Nephron progenitor cell (in vitro differentiated cells): ENCODE data around the gene PHACTR1.
A peak's percentile ranks its signal among the peaks of the same experiment; 100 is the strongest.

ENCODE experiments used
- DNase-seq: peaks from one replicate; pipeline ENCODE4 v3.0.0; 2021
- H3K27ac Mint-ChIP-seq: 2 replicates; pipeline ENCODE4 v1.8.0; 2021; ENCODE audit warnings: mild to moderate bottlenecking, moderate library complexity, mixed read lengths
- H3K27me3 Mint-ChIP-seq: 2 replicates; pipeline ENCODE4 v1.8.0; 2021; ENCODE audit warnings: mild to moderate bottlenecking, low read depth, mixed read lengths; ENCODE audit not compliant: poor library complexity
- H3K36me3 Mint-ChIP-seq: 2 replicates; pipeline ENCODE4 v1.8.0; 2021; ENCODE audit warnings: low read depth, mixed read lengths
- H3K4me1 Mint-ChIP-seq: 2 replicates; pipeline ENCODE4 v1.8.0; 2021; ENCODE audit warnings: mixed read lengths
- H3K4me3 Mint-ChIP-seq: 2 replicates; pipeline ENCODE4 v1.8.0; 2021; ENCODE audit warnings: mild to moderate bottlenecking, moderate library complexity, mixed read lengths
- H3K9me3 Mint-ChIP-seq: 2 replicates; pipeline ENCODE4 v1.8.0; 2021; ENCODE audit warnings: mild to moderate bottlenecking, moderate library complexity, mixed read lengths
- CTCF ChIP-seq: fragments of 200-600 bp; sonication (generic); IDR thresholded peaks from 2 replicates; pipeline ENCODE4 v1.5.0; 2021; ENCODE audit warnings: antibody characterized with exemption

The PHACTR1 gene

GRCh38 chr6:13220266-13220665 is 503.7 kb downstream of the PHACTR1 start:
- TF ChIP-seq CTCF: no peak
- H3K36me3 Mint-ChIP-seq: no peaks in the 10 kb centered on the region

GRCh38 chr6:13222048-13222447 is 505.5 kb downstream of the PHACTR1 start:
- Mint-ChIP-seq H3K4me1 (peaks cover 4% of the 10 kb centered on the region), H3K27me3 (peaks cover 11% of the 10 kb centered on the region), H3K4me3 (no peak overlapping the region), H3K9me3 (no peaks in the 10 kb centered on the region), H3K27ac (no peak overlapping the region), H3K36me3 (no peaks in the 10 kb centered on the region)
- no peak for DNase-seq
- no peak for TF ChIP-seq CTCF

More at GRCh38 chr6:13220266-13220665, 503.7 kb downstream of the PHACTR1 start:
- no peak for DNase-seq
- Mint-ChIP-seq H3K4me1 (peaks cover 5% of the 10 kb centered on the region), H3K27ac (no peak overlapping the region), H3K27me3 (peaks cover 7% of the 10 kb centered on the region), H3K9me3 (no peaks in the 10 kb centered on the region), H3K4me3 (no peak overlapping the region)

GRCh38 chr6:13226071-13226470 is 509.5 kb downstream of the PHACTR1 start:
- peaks cover 12% of the 10 kb centered on the region for H3K27me3 Mint-ChIP-seq
- no peaks in the 10 kb centered on the region for H3K9me3 Mint-ChIP-seq
- H3K4me3 Mint-ChIP-seq: no peak overlapping the region
- H3K27ac Mint-ChIP-seq: no peak overlapping the region
- DNase-seq: no peak
- TF ChIP-seq CTCF: no peak
- H3K36me3 Mint-ChIP-seq: no peaks in the 10 kb centered on the region
- H3K4me1 Mint-ChIP-seq: peaks cover 8% of the 10 kb centered on the region

GRCh38 chr6:13228264-13229204 is 512.0 kb downstream of the PHACTR1 start:
- DNase-seq: no peak
- peaks cover 19% of the 10 kb centered on the region for H3K27me3 Mint-ChIP-seq
- H3K4me3 Mint-ChIP-seq: no peak overlapping the region
- TF ChIP-seq CTCF: no peak
- H3K36me3 Mint-ChIP-seq: no peaks in the 10 kb centered on the region
- peaks cover 8% of the 10 kb centered on the region for H3K4me1 Mint-ChIP-seq
- H3K27ac Mint-ChIP-seq: no peak overlapping the region
- H3K9me3 Mint-ChIP-seq: no peaks in the 10 kb centered on the region

GRCh38 chr6:13229205-13230085 is 512.9 kb downstream of the PHACTR1 start:
- peaks cover 8% of the 10 kb centered on the region for H3K4me1 Mint-ChIP-seq
- H3K27ac Mint-ChIP-seq: peak overlapping the region; percentile 49
- H3K9me3 Mint-ChIP-seq: no peaks in the 10 kb centered on the region
- peaks cover 15% of the 10 kb centered on the region for H3K27me3 Mint-ChIP-seq
- TF ChIP-seq CTCF: no peak
- H3K36me3 Mint-ChIP-seq: no peaks in the 10 kb centered on the region
- no peak for DNase-seq
- H3K4me3 Mint-ChIP-seq: no peak overlapping the region
